CD14-positive monocyte (primary cell): ENCODE measurements around the gene ADGRG1. TPM values are rescaled to one million over a fixed set of nuclear protein-coding genes. Genes with fewer than 3 reads are reported as not detected.
A peak's percentile ranks its signal among the peaks of the same experiment; 100 is the strongest.

ENCODE experiments used
- DNase-seq, 3 donors: peaks; one replicate each; pipeline ENCODE4 v3.0.0-alpha.2; 2011 to 2022
- H2AFZ ChIP-seq: 2 replicates; pipeline ENCODE4 v1.6.0; 2012; ENCODE audit warnings: mild to moderate bottlenecking, low read depth, low read length, inconsistent platforms; ENCODE audit not compliant: insufficient read depth, poor library complexity, severe bottlenecking
- H3K27ac ChIP-seq, 2 donors: 1 replicate in 1 of 2; 2 replicates in 1 of 2; pipeline ENCODE4 v1.5.1; 2012 to 2013; ENCODE audit warnings: low read length in 2 of 2, control low read depth in 1 of 2, inconsistent platforms in 1 of 2, low read depth in 1 of 2, mild to moderate bottlenecking in 1 of 2
- H3K27me3 ChIP-seq, 2 donors: one replicate each; pipeline versions ENCODE4 v1.6.0 to v1.6.1; 2011 to 2013; ENCODE audit warnings: low read length in 2 of 2; ENCODE audit not compliant: control insufficient read depth in 2 of 2, insufficient read depth in 2 of 2
- H3K36me3 ChIP-seq, 2 donors: replicated peaks in 1 of 2; 1 replicate in 1 of 2; 2 replicates in 1 of 2; pipeline versions ENCODE4 v1.5.1 to v1.6.1; 2012 to 2013; ENCODE audit warnings: low read length in 2 of 2, control low read depth in 1 of 2, inconsistent platforms in 1 of 2, mild to moderate bottlenecking in 1 of 2; ENCODE audit not compliant: insufficient read depth in 2 of 2, control insufficient read depth in 1 of 2
- H3K4me1 ChIP-seq, 2 donors: 1 replicate in 1 of 2; 2 replicates in 1 of 2; pipeline versions ENCODE4 v1.5.1 to v1.6.1; 2012 to 2013; ENCODE audit warnings: low read length in 2 of 2, control low read depth in 1 of 2, inconsistent platforms in 1 of 2, mild to moderate bottlenecking in 1 of 2, moderate library complexity in 1 of 2; ENCODE audit not compliant: insufficient read depth in 2 of 2, control insufficient read depth in 1 of 2
- H3K4me2 ChIP-seq: replicated peaks from 2 replicates; pipeline ENCODE3; 2012; ENCODE audit warnings: low read length, moderate library complexity, mild to moderate bottlenecking; ENCODE audit not compliant: poor library complexity, severe bottlenecking; ENCODE audit errors: extremely low read depth
- H3K4me3 ChIP-seq, 3 experiments: fragments of 200-600 bp in 1 of 3; sonication (generic) in 1 of 3; replicated peaks in 1 of 3; 1 replicate in 2 of 3; 2 replicates in 1 of 3; pipeline ENCODE4 v1.5.1; 2011 to 2013; ENCODE audit warnings: low read length in 3 of 3, mild to moderate bottlenecking in 3 of 3, control low read depth in 2 of 3, low read depth in 2 of 3, inconsistent platforms in 1 of 3, moderate library complexity in 1 of 3
- H3K79me2 ChIP-seq: 2 replicates; pipeline ENCODE4 v1.6.0; 2012; ENCODE audit warnings: mild to moderate bottlenecking, control low read depth, inconsistent platforms, low read length, moderate library complexity; ENCODE audit not compliant: insufficient read depth
- H3K9ac ChIP-seq: 2 replicates; pipeline ENCODE4 v1.6.0; 2017; ENCODE audit warnings: low read length, mild to moderate bottlenecking; ENCODE audit not compliant: insufficient read depth, poor library complexity, severe bottlenecking
- H3K9me3 ChIP-seq, 2 donors: replicated peaks in 1 of 2; 1 replicate in 1 of 2; 2 replicates in 1 of 2; pipeline versions ENCODE4 v1.5.1 to v1.6.1; 2012 to 2013; ENCODE audit warnings: low read length in 2 of 2, control low read depth in 1 of 2; ENCODE audit not compliant: control insufficient read depth in 1 of 2, insufficient read depth in 1 of 2
- H4K20me1 ChIP-seq: 2 replicates; pipeline ENCODE4 v1.6.0; 2012; ENCODE audit warnings: mild to moderate bottlenecking, low read length, control low read depth, moderate library complexity; ENCODE audit not compliant: insufficient read depth
- H3K27ac Mint-ChIP-seq, 7 donors: one replicate each; pipeline ENCODE4 v1.8.0; 2020; ENCODE audit warnings: mild to moderate bottlenecking in 7 of 7, mixed read lengths in 7 of 7, moderate library complexity in 6 of 7, inconsistent platforms in 2 of 7
- H3K27me3 Mint-ChIP-seq, 3 donors: one replicate each; pipeline ENCODE4 v1.8.0; 2021 to 2022; ENCODE audit warnings: low read depth in 3 of 3, mild to moderate bottlenecking in 3 of 3, mixed read lengths in 3 of 3, moderate library complexity in 3 of 3, inconsistent platforms in 1 of 3
- H3K36me3 Mint-ChIP-seq, 2 donors: one replicate each; pipeline ENCODE4 v1.8.0; 2020; ENCODE audit warnings: mixed read lengths in 2 of 2, inconsistent platforms in 1 of 2, mild to moderate bottlenecking in 1 of 2
- H3K4me1 Mint-ChIP-seq: one replicate; pipeline ENCODE4 v1.8.0; 2020; ENCODE audit warnings: mild to moderate bottlenecking, mixed read lengths
- H3K4me3 Mint-ChIP-seq, 2 donors: one replicate each; pipeline ENCODE4 v1.8.0; 2020; ENCODE audit warnings: mild to moderate bottlenecking in 2 of 2, mixed read lengths in 2 of 2, moderate library complexity in 1 of 2
- H3K9me3 Mint-ChIP-seq, 7 donors: one replicate each; pipeline ENCODE4 v1.8.0; 2020 to 2022; ENCODE audit warnings: mixed read lengths in 7 of 7, mild to moderate bottlenecking in 6 of 7, moderate library complexity in 6 of 7, inconsistent platforms in 2 of 7
- CTCF ChIP-seq: fragments of 200-600 bp; IDR thresholded peaks from one replicate; pipeline ENCODE4 v1.8.0; 2022; ENCODE audit warnings: antibody characterized with exemption, mild to moderate bottlenecking
- WGBS: methylation state at CpG from one replicate; pipeline ENCODE4 v1.1.5; 2013; ENCODE audit warnings: missing lambda C conversion rate; ENCODE audit not compliant: insufficient coverage; 5-methylcytosine and 5-hydroxymethylcytosine counted together
- intact Hi-C, 2 donors: fragments of 100-400 bp; cut with micrococcal nuclease; formaldehyde crosslinking; loops; one replicate each; pipeline versions ENCODE4 v1.15.0 to v1.15.1; 2023
- polyA plus RNA-seq, 3 donors: library from polyadenylated mRNA; depleted of rRNA in 1 of 3; unstranded in 2 of 3; stranded (reverse) in 1 of 3; fragments of 300-500 nt in 2 of 3; fragments of >200 nt in 1 of 3; fragmentation: Illumina TruSeq in 2 of 3; gene quantifications; 1 replicate in 2 of 3; 2 replicates in 1 of 3; pipeline ENCODE4 v1.2.3, GENCODE V29; 2012 to 2021

Gene ADGRG1
- polyA plus RNA-seq, 3 donors, result 0.07 to 0.39 (median 0.08) TPM

GRCh38 chr16:57684626-57685358, 56.4 kb downstream of the ADGRG1 start:
- DNase-seq, result no peak
- no peaks in the 10 kb centered on the region for H4K20me1 ChIP-seq
- H3K9me3 ChIP-seq, result no peaks in the 10 kb centered on the region
- WGBS, result 93% methylated on average over 6 of the region's 8 CpGs
- peak overlapping the region in 2 of 7 donors; percentile 21 to 37 for H3K27ac Mint-ChIP-seq
- peaks cover 1 to 11% (median 2%) of the 10 kb centered on the region in 3 donors for H3K27me3 Mint-ChIP-seq
- peaks cover 40 to 44% of the 10 kb centered on the region in 2 donors for H3K4me1 ChIP-seq
- no peaks in the 10 kb centered on the region for H3K27me3 ChIP-seq
- H3K4me3 Mint-ChIP-seq, result no peak overlapping the region
- intact Hi-C loops, result no loop called here
- no peaks in the 10 kb centered on the region for H3K79me2 ChIP-seq
- no peak for TF ChIP-seq CTCF
- no peak overlapping the region for H2AFZ ChIP-seq
- no peak overlapping the region for H3K27ac ChIP-seq
- no peak overlapping the region for H3K4me2 ChIP-seq
- no peak overlapping the region for H3K9ac ChIP-seq
- peaks cover 43% of the 10 kb centered on the region for H3K4me1 Mint-ChIP-seq
- H3K36me3 ChIP-seq, result no peaks in the 10 kb centered on the region
- H3K36me3 Mint-ChIP-seq, result peaks cover 0 to 2% of the 10 kb centered on the region in 2 donors
- peaks cover 0 to 2% (median 0%) of the 10 kb centered on the region in 7 donors for H3K9me3 Mint-ChIP-seq
- no peak overlapping the region for H3K4me3 ChIP-seq

- H3K36me3 Mint-ChIP-seq, result peaks cover 0 to 2% of the 10 kb centered on the region in 2 donors
- H3K4me3 ChIP-seq, result no peak overlapping the region
- peaks cover 49% of the 10 kb centered on the region for H3K4me1 Mint-ChIP-seq
- H3K9me3 ChIP-seq, result no peaks in the 10 kb centered on the region
- no peak for TF ChIP-seq CTCF
- H2AFZ ChIP-seq, result no peak overlapping the region
- 83% methylated on average over 3 of the region's 11 CpGs for WGBS
- H3K4me1 ChIP-seq, result peaks cover 45 to 47% of the 10 kb centered on the region in 2 donors
- H3K27ac ChIP-seq, result no peak overlapping the region
- DNase-seq, result no peak
- H4K20me1 ChIP-seq, result no peaks in the 10 kb centered on the region
- no peak overlapping the region for H3K4me2 ChIP-seq
- H3K79me2 ChIP-seq, result no peaks in the 10 kb centered on the region
- no peak overlapping the region for H3K4me3 Mint-ChIP-seq
- no peaks in the 10 kb centered on the region for H3K27me3 ChIP-seq
- H3K9me3 Mint-ChIP-seq, result peaks cover 0 to 2% (median 0%) of the 10 kb centered on the region in 7 donors
- intact Hi-C loops, result no loop called here
- H3K27ac Mint-ChIP-seq, result peak overlapping the region in 2 of 7 donors; percentile 18 to 38
- H3K9ac ChIP-seq, result no peak overlapping the region
- H3K36me3 ChIP-seq, result no peaks in the 10 kb centered on the region
- peaks cover 1 to 9% (median 2%) of the 10 kb centered on the region in 3 donors for H3K27me3 Mint-ChIP-seq
These were observed 57.2 kb downstream of the ADGRG1 start for GRCh38 chr16:57685633-57686032.
